HepG2 (cell line): ENCODE data around the gene KDM5B. TPM values are rescaled to one million over a fixed set of nuclear protein-coding genes. Genes with fewer than 3 reads are reported as not detected.
A peak's percentile ranks its signal among the peaks of the same experiment; 100 is the strongest.

Experiments
- ARNT2 ChIP-seq: sonication (generic); formaldehyde crosslinking; IDR thresholded peaks from 2 replicates; pipeline ENCODE4 v1.8.0; 2022; ENCODE audit warnings: mild to moderate bottlenecking, low read depth, missing genetic modification reagents, moderate library complexity
- BCL6 ChIP-seq: IDR thresholded peaks from 2 replicates; pipeline ENCODE4 v1.6.1; 2016; ENCODE audit warnings: missing genetic modification reagents, missing compliant biosample characterization
- MBNL3 ChIP-seq: fragments of 250-450 bp; sonication (Bioruptor Pico); conservative IDR thresholded peaks from 2 replicates; pipeline ENCODE4 v1.8.0; 2022; ENCODE audit warnings: mild to moderate bottlenecking, inconsistent platforms
- MLLT10 ChIP-seq: sonication (generic); formaldehyde crosslinking; IDR thresholded peaks from 2 replicates; pipeline ENCODE4 v1.4.0; 2020; ENCODE audit warnings: missing genetic modification reagents
- NBN ChIP-seq: fragments of 450-650 bp; conservative IDR thresholded peaks from 2 replicates; pipeline ENCODE4 v1.6.1; 2017
- PHB2 ChIP-seq: fragments of 450-650 bp; IDR thresholded peaks from 2 replicates; pipeline ENCODE4 v1.6.1; 2018; ENCODE audit not compliant: partially characterized antibody
- POGZ ChIP-seq: sonication (generic); formaldehyde crosslinking; IDR thresholded peaks from 2 replicates; pipeline ENCODE4 v1.4.0; 2020; ENCODE audit warnings: mild to moderate bottlenecking, missing genetic modification reagents
- RFX3 ChIP-seq: IDR thresholded peaks from 2 replicates; pipeline ENCODE4 v1.6.1; 2016; ENCODE audit warnings: missing biosample characterization, missing genetic modification reagents
- SMARCC2 ChIP-seq: fragments of 450-650 bp; IDR thresholded peaks from 2 replicates; pipeline ENCODE4 v1.6.1; 2017; ENCODE audit warnings: antibody characterized with exemption, mild to moderate bottlenecking
- TEAD3 ChIP-seq: optimal IDR thresholded peaks from 2 replicates; pipeline ENCODE3; 2016; ENCODE audit warnings: borderline replicate concordance
- THAP11 ChIP-seq: IDR thresholded peaks from 2 replicates; pipeline ENCODE4 v1.6.1; 2016; ENCODE audit warnings: missing biosample characterization, missing genetic modification reagents
- ZBTB42 ChIP-seq: sonication (generic); formaldehyde crosslinking; IDR thresholded peaks from 2 replicates; pipeline ENCODE4 v1.5.0; 2020; ENCODE audit warnings: mild to moderate bottlenecking, missing genetic modification reagents
- ZEB1 ChIP-seq: IDR thresholded peaks from 2 replicates; pipeline ENCODE4 v1.6.1; 2012; ENCODE audit warnings: mild to moderate bottlenecking, low read depth, inconsistent platforms; ENCODE audit not compliant: insufficient replicate concordance
- ZNF17 ChIP-seq: sonication (generic); formaldehyde crosslinking; IDR thresholded peaks from 2 replicates; pipeline ENCODE4 v1.5.0; 2020; ENCODE audit warnings: mild to moderate bottlenecking, missing genetic modification reagents
- ZNF205 ChIP-seq: IDR thresholded peaks from 2 replicates; pipeline ENCODE4 v1.6.1; 2018; ENCODE audit warnings: missing biosample characterization, missing genetic modification reagents
- ZNF264 ChIP-seq: sonication (generic); formaldehyde crosslinking; IDR thresholded peaks from 2 replicates; pipeline ENCODE4 v1.4.0; 2020; ENCODE audit warnings: missing genetic modification reagents
- ZNF337 ChIP-seq: sonication (generic); formaldehyde crosslinking; IDR thresholded peaks from 2 replicates; pipeline ENCODE4 v1.5.1; 2020; ENCODE audit warnings: missing genetic modification reagents, low read depth, mild to moderate bottlenecking, borderline replicate concordance
- ZNF430 ChIP-seq: sonication (generic); formaldehyde crosslinking; IDR thresholded peaks from 2 replicates; pipeline ENCODE4 v1.9.0; 2021; ENCODE audit warnings: mild to moderate bottlenecking, missing genetic modification reagents
- ZNF451 ChIP-seq: sonication (generic); formaldehyde crosslinking; IDR thresholded peaks from 2 replicates; pipeline ENCODE4 v1.5.0; 2020; ENCODE audit warnings: mild to moderate bottlenecking, missing genetic modification reagents
- ZNF549 ChIP-seq: sonication (generic); formaldehyde crosslinking; IDR thresholded peaks from 2 replicates; pipeline ENCODE4 v1.5.0; 2020; ENCODE audit warnings: missing genetic modification reagents
- ZNF556 ChIP-seq: sonication (generic); formaldehyde crosslinking; IDR thresholded peaks from 2 replicates; pipeline ENCODE4 v1.4.0; 2020; ENCODE audit warnings: mild to moderate bottlenecking, missing genetic modification reagents, borderline replicate concordance
- ZNF629 ChIP-seq: sonication (generic); formaldehyde crosslinking; conservative IDR thresholded peaks from 2 replicates; pipeline ENCODE4 v1.5.0; 2020; ENCODE audit warnings: missing genetic modification reagents
- ZNF776 ChIP-seq: sonication (generic); formaldehyde crosslinking; IDR thresholded peaks from 2 replicates; pipeline ENCODE4 v1.4.0; 2020; ENCODE audit warnings: mild to moderate bottlenecking, missing genetic modification reagents
- polyA plus RNA-seq, 8 experiments: library from polyadenylated mRNA; depleted of rRNA in 3 of 8; stranded (reverse) in 7 of 8; unstranded in 1 of 8; fragments of >200 nt; fragmentation: Illumina TruSeq in 4 of 8; extraction: Trizol in 4 of 8; gene quantifications; 2 replicates each; pipeline versions ENCODE4 v1.2.1 to v1.2.3, GENCODE V29; 2011 to 2016; ENCODE audit warnings: low read depth in 4 of 8, missing spikeins in 1 of 8, mixed read lengths in 1 of 8; ENCODE audit not compliant: insufficient read depth in 1 of 8
- total RNA-seq, 5 experiments: library from RNA; depleted of rRNA; stranded (reverse); fragments of >200 nt; fragmentation: Illumina TruSeq; extraction: Trizol; gene quantifications; 2 replicates each; pipeline ENCODE4 v1.2.3, GENCODE V29; 2016; ENCODE audit warnings: low read depth in 1 of 5
- TF ChIP-seq, protein P1 (sequence below): sonication (generic); formaldehyde crosslinking; IDR thresholded peaks from 2 replicates; pipeline ENCODE4 v1.8.0; 2022; ENCODE audit warnings: missing genetic modification reagents, mild to moderate bottlenecking, moderate library complexity, borderline replicate concordance
- TF ChIP-seq, protein P2 (sequence below): sonication (generic); formaldehyde crosslinking; IDR thresholded peaks from 2 replicates; pipeline ENCODE4 v1.9.0; 2022; ENCODE audit warnings: missing genetic modification reagents, mild to moderate bottlenecking, borderline replicate concordance
- TF ChIP-seq, protein P3 (sequence below): sonication (generic); formaldehyde crosslinking; conservative IDR thresholded peaks from 2 replicates; pipeline ENCODE4 v1.8.0; 2022; ENCODE audit warnings: low read depth, missing genetic modification reagents

Gene KDM5B
- total and polyA plus RNA-seq, 2 of the 13 experiments (the other 11 are each of a cell fraction or from before 2014, with no cell fraction given): 34.2 to 35.4 TPM

DNA sequence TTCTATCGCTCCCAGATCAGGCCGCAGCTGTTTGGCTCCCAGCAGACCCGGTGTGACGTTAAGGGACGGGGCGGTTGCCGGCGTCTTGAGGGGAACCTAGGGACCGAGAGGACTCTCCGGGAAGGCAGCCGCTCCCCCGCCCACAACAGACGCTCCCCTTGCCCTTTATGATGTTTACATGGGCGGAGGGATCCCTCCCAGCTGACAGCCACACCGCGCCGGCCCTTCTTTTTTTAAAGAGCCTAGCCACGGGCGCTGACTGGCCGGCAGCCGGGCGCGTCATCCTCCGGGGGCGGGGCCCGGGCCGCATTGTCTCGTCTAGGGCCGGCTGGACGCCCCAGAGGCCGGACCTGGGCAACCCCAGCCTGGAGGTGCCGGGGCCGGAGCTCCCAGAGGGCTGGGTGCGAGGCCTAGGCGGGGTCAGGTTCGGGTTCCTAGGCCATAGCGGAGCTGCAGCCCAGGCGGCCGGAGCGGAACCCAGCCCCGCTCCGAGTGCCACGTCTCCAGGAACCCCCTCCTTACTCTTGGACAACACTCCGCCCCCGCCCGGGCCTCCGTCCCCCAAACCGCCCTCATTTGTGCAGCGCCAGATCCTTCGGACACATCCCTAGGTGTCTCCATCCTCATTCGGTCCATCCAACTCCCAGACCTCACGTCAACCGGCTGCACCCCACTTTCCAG is 2.5 kb upstream of the KDM5B start, which contains the start of gene PCAT6 (continued):
- TF ChIP-seq PHB2: no peak
- no peak for TF ChIP-seq NBN
- TF ChIP-seq, protein P1, sequence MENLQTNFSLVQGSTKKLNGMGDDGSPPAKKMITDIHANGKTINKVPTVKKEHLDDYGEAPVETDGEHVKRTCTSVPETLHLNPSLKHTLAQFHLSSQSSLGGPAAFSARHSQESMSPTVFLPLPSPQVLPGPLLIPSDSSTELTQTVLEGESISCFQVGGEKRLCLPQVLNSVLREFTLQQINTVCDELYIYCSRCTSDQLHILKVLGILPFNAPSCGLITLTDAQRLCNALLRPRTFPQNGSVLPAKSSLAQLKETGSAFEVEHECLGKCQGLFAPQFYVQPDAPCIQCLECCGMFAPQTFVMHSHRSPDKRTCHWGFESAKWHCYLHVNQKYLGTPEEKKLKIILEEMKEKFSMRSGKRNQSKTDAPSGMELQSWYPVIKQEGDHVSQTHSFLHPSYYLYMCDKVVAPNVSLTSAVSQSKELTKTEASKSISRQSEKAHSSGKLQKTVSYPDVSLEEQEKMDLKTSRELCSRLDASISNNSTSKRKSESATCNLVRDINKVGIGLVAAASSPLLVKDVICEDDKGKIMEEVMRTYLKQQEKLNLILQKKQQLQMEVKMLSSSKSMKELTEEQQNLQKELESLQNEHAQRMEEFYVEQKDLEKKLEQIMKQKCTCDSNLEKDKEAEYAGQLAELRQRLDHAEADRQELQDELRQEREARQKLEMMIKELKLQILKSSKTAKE (CRISPR knock-in tag): peak; percentile 73
- TF ChIP-seq ZNF430 (CRISPR knock-in tag): peak; percentile 83; the same call in 1 of the 2 replicates
- no peak for TF ChIP-seq SMARCC2
- TF ChIP-seq, protein P2, sequence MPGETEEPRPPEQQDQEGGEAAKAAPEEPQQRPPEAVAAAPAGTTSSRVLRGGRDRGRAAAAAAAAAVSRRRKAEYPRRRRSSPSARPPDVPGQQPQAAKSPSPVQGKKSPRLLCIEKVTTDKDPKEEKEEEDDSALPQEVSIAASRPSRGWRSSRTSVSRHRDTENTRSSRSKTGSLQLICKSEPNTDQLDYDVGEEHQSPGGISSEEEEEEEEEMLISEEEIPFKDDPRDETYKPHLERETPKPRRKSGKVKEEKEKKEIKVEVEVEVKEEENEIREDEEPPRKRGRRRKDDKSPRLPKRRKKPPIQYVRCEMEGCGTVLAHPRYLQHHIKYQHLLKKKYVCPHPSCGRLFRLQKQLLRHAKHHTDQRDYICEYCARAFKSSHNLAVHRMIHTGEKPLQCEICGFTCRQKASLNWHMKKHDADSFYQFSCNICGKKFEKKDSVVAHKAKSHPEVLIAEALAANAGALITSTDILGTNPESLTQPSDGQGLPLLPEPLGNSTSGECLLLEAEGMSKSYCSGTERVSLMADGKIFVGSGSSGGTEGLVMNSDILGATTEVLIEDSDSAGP (CRISPR knock-in tag): peak; percentile 98
- peak; percentile 61; the same call in 1 of the 2 replicates for TF ChIP-seq ZBTB42
- 0 out of 2 replicates have a peak, but pooled peaks have one; percentile 7 for TF ChIP-seq ZNF629 (CRISPR knock-in tag)
- TF ChIP-seq ZNF451 (CRISPR knock-in tag): peak; percentile 48; the same call in 1 of the 2 replicates
- no peak; the same call in 1 of the 2 replicates for TF ChIP-seq ZNF776 (CRISPR knock-in tag)
- no peak for TF ChIP-seq RFX3 (CRISPR knock-in tag)
- no peak for TF ChIP-seq ZNF549
- peak; percentile 88 for TF ChIP-seq POGZ (CRISPR knock-in tag)
- no peak for TF ChIP-seq ZNF556 (CRISPR knock-in tag)
- no peak for TF ChIP-seq MBNL3 (CRISPR knock-in tag)
- TF ChIP-seq BCL6 (CRISPR knock-in tag): peak; percentile 29
- TF ChIP-seq ZEB1: peak; percentile 54
- TF ChIP-seq ZNF17 (CRISPR knock-in tag): no peak
- TF ChIP-seq ARNT2 (CRISPR knock-in tag): peak; percentile 38
- TF ChIP-seq ZNF264 (CRISPR knock-in tag): no peak
- TF ChIP-seq ZNF205: peak; percentile 19; the same call in 1 of the 2 replicates
- TF ChIP-seq TEAD3 (CRISPR knock-in tag): peak; percentile 20
- 0 out of 2 replicates have a peak, but pooled peaks have one; percentile 18 for TF ChIP-seq ZNF337 (CRISPR knock-in tag)
- TF ChIP-seq, protein P3, sequence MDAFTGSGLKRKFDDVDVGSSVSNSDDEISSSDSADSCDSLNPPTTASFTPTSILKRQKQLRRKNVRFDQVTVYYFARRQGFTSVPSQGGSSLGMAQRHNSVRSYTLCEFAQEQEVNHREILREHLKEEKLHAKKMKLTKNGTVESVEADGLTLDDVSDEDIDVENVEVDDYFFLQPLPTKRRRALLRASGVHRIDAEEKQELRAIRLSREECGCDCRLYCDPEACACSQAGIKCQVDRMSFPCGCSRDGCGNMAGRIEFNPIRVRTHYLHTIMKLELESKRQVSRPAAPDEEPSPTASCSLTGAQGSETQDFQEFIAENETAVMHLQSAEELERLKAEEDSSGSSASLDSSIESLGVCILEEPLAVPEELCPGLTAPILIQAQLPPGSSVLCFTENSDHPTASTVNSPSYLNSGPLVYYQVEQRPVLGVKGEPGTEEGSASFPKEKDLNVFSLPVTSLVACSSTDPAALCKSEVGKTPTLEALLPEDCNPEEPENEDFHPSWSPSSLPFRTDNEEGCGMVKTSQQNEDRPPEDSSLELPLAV (CRISPR knock-in tag): no peak
- peak; percentile 77 for TF ChIP-seq THAP11 (CRISPR knock-in tag)
- TF ChIP-seq MLLT10 (CRISPR knock-in tag): no peak
